Activated CD4-positive, alpha-beta memory T cell treated with anti-CD3 and anti-CD28 coated beads, Interleukin-2, amount 10 ng/mL, durations not matched to agents 7 days and 5 days (primary cell): ENCODE measurements around the gene SLC13A3. TPM values are rescaled to one million over a fixed set of nuclear protein-coding genes. Genes with fewer than 3 reads are reported as not detected.

Experiments
- CTCF ChIA-PET: fragments of 350-600 bp; sonication (Branson Sonifier 250); formaldehyde crosslinking; loops from one replicate; lab custom pipeline; 2021; ENCODE audit warnings: antibody characterized with exemption, inconsistent platforms; lab: Charles Lee
- POLR2A ChIA-PET: fragments of 350-600 bp; sonication (Branson Sonifier 250); formaldehyde crosslinking; loops from one replicate; lab custom pipeline; 2021; ENCODE audit warnings: antibody characterized with exemption; lab: Charles Lee
- DNase-seq: peaks from one replicate; pipeline ENCODE4 v3.0.0-alpha.2; 2020
- H3K27ac Mint-ChIP-seq: one replicate; pipeline ENCODE4 v1.8.0; 2021; ENCODE audit warnings: mild to moderate bottlenecking, mixed read lengths
- H3K27me3 Mint-ChIP-seq: one replicate; pipeline ENCODE4 v1.8.0; 2021; ENCODE audit warnings: mixed read lengths
- H3K36me3 Mint-ChIP-seq: one replicate; pipeline ENCODE4 v1.8.0; 2021; ENCODE audit warnings: low read depth, mixed read lengths
- H3K4me1 Mint-ChIP-seq: one replicate; pipeline ENCODE4 v1.8.0; 2021; ENCODE audit warnings: mixed read lengths
- H3K4me3 Mint-ChIP-seq: one replicate; pipeline ENCODE4 v1.8.0; 2021; ENCODE audit warnings: mild to moderate bottlenecking, mixed read lengths
- H3K9me3 Mint-ChIP-seq: one replicate; pipeline ENCODE4 v1.8.0; 2021; ENCODE audit warnings: mixed read lengths
- total RNA-seq, 2 experiments: library from RNA; stranded (reverse); gene quantifications; one replicate each; pipeline ENCODE4 v1.2.3, GENCODE V29; 2021

SLC13A3 gene
- total RNA-seq, 2 experiments from 2014 or later = not detected

DNA sequence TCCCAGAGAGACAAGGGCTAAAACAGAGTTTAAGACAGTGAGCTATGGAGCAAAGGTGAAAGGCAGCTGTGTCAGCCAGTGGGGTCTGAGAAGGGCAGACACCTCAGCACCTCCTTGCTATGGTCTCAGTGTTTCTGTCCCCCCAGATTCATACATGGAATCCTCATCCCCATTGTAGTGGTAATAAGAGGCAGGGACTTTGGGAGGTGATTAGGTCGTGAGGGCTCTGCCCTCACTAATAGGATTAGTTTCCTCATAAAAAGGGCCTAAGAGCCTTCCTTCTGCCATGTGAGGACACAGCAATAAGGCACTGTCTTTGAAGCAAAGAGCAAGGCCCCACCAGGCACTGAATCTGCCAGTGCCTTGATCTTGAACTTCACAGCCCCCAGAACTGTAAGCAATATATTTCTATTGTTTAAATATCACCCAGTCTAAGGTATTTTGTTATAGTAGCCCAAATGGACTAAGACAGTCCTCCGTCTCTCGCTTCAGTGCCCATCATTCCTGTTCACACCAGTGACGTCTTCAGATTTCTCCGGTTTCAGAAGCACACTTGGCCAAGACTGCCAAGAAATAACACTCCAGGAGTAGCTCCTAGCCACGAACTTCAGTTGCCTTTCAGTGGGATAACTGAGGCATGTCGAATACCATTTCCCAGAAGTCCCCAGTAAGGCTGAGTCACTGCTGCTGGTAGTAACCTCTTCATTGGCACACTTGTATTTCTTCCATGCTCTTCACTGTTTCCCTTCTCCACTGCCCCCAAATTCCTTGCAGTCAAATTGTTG is 32.8 kb downstream of the SLC13A3 start:
- ChIA-PET POLR2A (no interaction called here), CTCF (no interaction called here)
- DNase-seq = no peak
- H3K36me3 Mint-ChIP-seq = no peaks in the 10 kb centered on the region
- no peaks in the 10 kb centered on the region for H3K4me1 Mint-ChIP-seq
- H3K27ac Mint-ChIP-seq = no peak overlapping the region
- H3K9me3 Mint-ChIP-seq = no peaks in the 10 kb centered on the region
- H3K4me3 Mint-ChIP-seq = no peak overlapping the region
- H3K27me3 Mint-ChIP-seq = peaks cover 56% of the 10 kb centered on the region

DNA sequence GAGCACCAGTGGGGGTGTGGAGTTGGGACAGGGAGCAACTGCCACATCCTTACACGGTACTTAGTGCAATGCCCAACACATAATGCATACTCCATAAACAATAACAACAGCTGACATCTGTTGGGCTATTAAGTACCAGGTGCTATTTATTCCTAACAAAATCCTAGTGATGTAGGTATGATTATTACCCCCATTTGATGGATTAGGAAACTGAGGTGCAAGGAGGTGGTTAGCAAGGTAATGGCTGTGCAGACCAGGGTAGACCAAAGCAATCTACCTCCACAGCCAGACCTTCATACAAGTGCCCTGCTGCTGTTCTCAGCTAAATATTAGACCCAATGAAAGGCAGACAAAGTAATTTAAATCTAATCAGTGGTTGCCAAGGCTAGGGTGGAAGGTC is 36.8 kb downstream of the SLC13A3 start:
- no peaks in the 10 kb centered on the region for H3K4me1 Mint-ChIP-seq
- CTCF ChIA-PET = no interaction called here

DNA sequence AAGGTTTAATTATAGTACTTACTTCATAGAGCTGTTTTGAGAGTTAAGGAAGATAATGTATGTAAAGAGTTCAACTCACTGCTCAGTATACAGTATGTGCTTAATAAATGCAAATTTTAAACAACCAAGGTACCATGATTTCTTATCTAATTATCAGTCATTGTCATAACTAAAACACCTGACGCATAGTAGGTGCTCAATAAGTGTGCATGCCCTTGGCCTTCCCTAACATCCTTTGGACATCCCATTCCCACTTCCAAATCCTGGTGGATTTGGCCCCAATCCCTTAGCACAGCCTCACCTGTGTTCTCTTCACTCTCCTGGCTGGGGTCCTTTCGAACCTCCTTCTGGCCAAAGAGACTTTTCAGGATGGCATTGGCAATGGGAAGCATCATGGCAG is 41.1 kb downstream of the SLC13A3 start:
- DNase-seq = no peak
- H3K4me1 Mint-ChIP-seq = no peaks in the 10 kb centered on the region
- ChIA-PET CTCF (no interaction called here), POLR2A (no interaction called here)
- H3K4me3 Mint-ChIP-seq = no peak overlapping the region
- no peaks in the 10 kb centered on the region for H3K9me3 Mint-ChIP-seq
- H3K27ac Mint-ChIP-seq = no peak overlapping the region
- no peaks in the 10 kb centered on the region for H3K36me3 Mint-ChIP-seq
- H3K27me3 Mint-ChIP-seq = peaks cover 25% of the 10 kb centered on the region

More for the DNA sequence above, 36.8 kb downstream of the SLC13A3 start:
- H3K9me3 Mint-ChIP-seq = no peaks in the 10 kb centered on the region
- POLR2A ChIA-PET = no interaction called here
- no peak overlapping the region for H3K27ac Mint-ChIP-seq
- no peaks in the 10 kb centered on the region for H3K36me3 Mint-ChIP-seq
- H3K27me3 Mint-ChIP-seq = peaks cover 37% of the 10 kb centered on the region
- H3K4me3 Mint-ChIP-seq = no peak overlapping the region
- DNase-seq = no peak

DNA sequence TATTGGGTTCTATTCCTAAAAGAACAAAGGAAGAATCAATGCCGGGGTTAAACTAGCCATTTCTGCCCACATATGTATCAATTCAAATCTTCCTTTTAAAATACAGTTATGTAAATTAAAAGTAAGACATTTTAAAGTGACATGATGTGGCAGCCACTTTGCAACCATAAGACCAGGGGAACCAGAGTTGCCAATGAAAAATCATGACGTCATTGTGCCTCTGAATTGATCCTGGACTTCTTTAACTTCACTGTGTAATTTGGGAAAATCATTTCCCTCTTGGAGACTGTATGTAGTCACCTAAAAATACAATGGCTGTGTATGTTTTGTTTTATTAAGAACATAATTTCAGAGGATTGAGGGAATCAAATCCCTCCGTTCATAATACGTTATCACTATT is 42.2 kb downstream of the SLC13A3 start:
- Mint-ChIP-seq H3K4me3 (no peak overlapping the region), H3K36me3 (no peaks in the 10 kb centered on the region), H3K4me1 (no peaks in the 10 kb centered on the region), H3K9me3 (no peaks in the 10 kb centered on the region), H3K27me3 (peaks cover 19% of the 10 kb centered on the region), H3K27ac (no peak overlapping the region)
- no peak for DNase-seq
- ChIA-PET CTCF (no interaction called here), POLR2A (no interaction called here)

DNA sequence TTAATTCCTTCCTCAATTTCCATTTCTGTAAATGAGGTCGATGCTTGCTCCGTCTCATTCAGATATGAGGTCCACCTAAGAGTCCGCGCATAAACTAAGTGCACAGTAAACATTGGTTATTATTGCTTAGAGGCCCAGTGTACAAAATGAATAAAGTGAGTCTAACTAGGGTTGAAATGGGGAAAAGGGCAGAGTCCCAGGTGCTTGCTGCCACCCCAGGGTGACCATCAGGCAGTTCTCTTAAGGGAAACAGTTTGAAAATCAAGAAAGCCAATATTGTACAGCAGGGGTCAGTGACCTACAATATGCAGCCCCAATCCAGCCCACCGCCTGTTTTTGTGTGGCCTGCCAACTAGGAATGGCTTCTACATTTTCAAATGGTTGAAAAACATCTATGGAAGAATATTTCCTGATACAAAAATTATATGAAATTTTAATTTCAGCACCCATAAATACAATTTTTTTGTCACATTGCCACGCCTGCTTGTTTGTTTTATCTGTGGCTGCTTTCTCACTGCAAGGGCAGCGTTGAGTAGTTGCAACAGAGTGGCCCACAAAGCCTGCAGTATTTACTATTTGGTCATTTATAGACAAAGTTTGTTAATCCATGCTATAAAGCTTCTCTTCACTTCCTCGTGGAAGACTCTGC is 43.3 kb downstream of the SLC13A3 start:
- Mint-ChIP-seq H3K36me3 (no peaks in the 10 kb centered on the region), H3K4me1 (no peaks in the 10 kb centered on the region), H3K27ac (no peak overlapping the region), H3K4me3 (no peak overlapping the region), H3K9me3 (no peaks in the 10 kb centered on the region), H3K27me3 (peaks cover 16% of the 10 kb centered on the region)
- ChIA-PET CTCF (no interaction called here), POLR2A (no interaction called here)
- DNase-seq = no peak

DNA sequence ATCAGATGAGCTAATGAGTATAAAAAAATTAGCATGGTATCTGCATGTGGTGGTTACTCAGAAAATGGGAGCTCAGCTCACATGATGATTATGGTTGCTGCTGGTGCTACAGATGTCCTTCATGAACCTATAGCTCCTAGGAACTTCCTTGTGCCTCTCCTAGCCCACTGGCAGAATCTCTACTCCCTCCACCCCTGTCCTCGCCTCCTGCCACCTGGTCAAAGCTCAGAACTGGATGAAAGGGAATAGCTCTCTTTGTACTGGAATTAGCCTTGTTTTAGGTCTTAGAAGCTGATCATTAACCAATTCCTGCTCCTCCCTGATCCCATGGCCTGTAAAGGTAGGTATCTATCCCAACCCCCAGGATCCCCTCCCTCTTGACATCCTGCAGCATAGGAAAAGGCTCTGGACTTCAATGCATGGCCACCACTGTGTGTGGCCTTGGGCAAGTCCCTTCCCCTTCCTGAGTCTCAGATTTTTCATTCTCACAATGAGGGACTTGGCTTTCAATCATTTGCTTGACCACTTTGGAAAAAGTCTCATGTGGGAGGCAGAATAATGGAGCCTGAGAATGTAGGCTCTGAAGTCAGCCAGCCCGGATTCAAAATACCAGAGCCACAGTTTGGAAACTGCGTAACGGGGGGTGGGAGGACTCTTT is 43.9 kb downstream of the SLC13A3 start:
- H3K36me3 Mint-ChIP-seq = no peaks in the 10 kb centered on the region
- no peak for DNase-seq
- no peak overlapping the region for H3K27ac Mint-ChIP-seq
- H3K4me3 Mint-ChIP-seq = no peak overlapping the region
- CTCF ChIA-PET = no interaction called here
- no peaks in the 10 kb centered on the region for H3K9me3 Mint-ChIP-seq
- POLR2A ChIA-PET = no interaction called here
- H3K27me3 Mint-ChIP-seq = peaks cover 16% of the 10 kb centered on the region
- H3K4me1 Mint-ChIP-seq = no peaks in the 10 kb centered on the region

DNA sequence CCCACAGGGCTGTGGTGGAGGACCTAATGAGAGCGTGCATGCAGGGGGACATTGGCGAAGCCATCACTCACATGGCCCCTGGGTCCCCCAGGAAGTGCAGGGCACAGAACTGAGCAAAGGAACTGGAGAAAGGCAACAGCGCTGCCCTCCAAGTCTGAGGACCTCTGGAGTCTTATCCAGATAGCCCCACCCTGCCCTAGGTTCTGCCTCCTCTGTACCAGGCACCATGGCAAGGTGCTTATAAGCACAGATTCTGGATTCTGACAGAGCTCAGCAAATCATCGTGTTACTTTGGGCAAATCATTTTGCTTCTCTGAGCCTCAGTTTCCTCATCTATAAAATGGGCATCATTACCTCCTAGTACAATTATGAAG is 44.5 kb downstream of the SLC13A3 start:
- Mint-ChIP-seq H3K36me3 (no peaks in the 10 kb centered on the region), H3K4me3 (no peak overlapping the region), H3K27me3 (peaks cover 16% of the 10 kb centered on the region), H3K27ac (no peak overlapping the region), H3K9me3 (no peaks in the 10 kb centered on the region), H3K4me1 (peaks cover 3% of the 10 kb centered on the region)
- POLR2A ChIA-PET = no interaction called here
- CTCF ChIA-PET = no interaction called here
- no peak for DNase-seq

DNA sequence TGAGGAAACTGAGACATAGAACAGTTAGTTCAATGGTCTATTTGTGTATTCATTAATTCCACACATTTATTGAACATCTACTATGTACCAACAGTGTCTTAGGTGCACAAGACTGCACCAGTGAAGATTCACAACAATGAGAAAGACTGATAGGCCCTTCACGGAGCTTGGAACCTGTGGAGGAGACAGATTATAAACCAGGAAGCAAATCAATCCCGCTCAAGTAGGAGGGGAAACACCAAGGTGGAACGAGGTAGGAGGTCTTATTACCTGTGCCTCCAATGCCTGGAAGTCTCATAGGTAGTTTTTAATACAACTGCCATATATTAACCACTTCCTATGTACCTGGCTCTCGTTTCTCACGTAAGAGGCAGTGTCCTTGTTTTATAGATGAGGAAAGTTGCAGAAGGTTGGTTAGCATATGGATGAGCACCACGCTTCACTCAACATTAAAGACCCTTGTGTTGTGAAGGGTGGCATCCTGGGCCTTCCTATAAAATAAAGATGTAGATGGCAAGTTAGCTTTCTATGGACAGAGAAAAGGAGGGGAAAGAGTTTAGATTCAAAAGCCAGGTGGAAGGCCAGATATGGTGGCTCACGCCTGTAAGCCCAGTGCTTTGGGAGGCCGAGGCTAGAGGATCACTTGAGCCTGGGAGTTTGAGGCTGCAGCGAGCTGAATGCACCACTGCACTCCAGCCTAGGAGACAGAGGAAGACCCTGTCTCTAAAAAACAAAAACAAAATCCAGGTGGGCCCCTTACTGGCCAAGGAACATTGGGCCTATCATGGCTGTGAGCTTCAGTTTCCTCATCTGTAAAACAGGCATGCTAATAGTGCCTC is 45.1 kb downstream of the SLC13A3 start:
- H3K9me3 Mint-ChIP-seq = no peaks in the 10 kb centered on the region
- no peak overlapping the region for H3K27ac Mint-ChIP-seq
- peaks cover 11% of the 10 kb centered on the region for H3K27me3 Mint-ChIP-seq
- H3K36me3 Mint-ChIP-seq = no peaks in the 10 kb centered on the region
- DNase-seq = no peak
- ChIA-PET CTCF (no interaction called here), POLR2A (no interaction called here)
- H3K4me1 Mint-ChIP-seq = peaks cover 9% of the 10 kb centered on the region
- H3K4me3 Mint-ChIP-seq = no peak overlapping the region

DNA sequence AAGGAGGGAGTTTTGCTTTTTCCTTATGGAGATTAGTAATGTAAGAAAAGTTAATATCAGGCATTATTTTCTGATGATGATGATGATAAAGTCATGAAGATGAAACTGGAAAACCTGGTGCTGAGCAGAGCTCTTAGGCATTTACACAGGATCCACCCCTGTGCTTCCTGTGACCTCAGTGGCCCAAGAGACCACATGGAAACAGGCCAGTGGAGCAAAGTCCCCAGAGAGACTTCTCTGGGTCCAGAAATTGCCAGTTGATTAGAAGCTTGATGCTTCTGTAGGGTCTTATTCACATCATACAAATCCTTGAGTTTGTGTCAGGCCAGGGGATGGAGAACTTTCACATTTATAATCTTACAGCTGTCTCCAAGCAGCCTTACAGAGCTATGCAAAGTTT is 46.1 kb downstream of the SLC13A3 start:
- ChIA-PET POLR2A (no interaction called here), CTCF (no interaction called here)
- no peak overlapping the region for H3K27ac Mint-ChIP-seq
- no peak overlapping the region for H3K4me3 Mint-ChIP-seq
- H3K36me3 Mint-ChIP-seq = no peaks in the 10 kb centered on the region
- H3K4me1 Mint-ChIP-seq = peaks cover 14% of the 10 kb centered on the region
- H3K27me3 Mint-ChIP-seq = peaks cover 11% of the 10 kb centered on the region
- DNase-seq = no peak
- H3K9me3 Mint-ChIP-seq = no peaks in the 10 kb centered on the region

DNA sequence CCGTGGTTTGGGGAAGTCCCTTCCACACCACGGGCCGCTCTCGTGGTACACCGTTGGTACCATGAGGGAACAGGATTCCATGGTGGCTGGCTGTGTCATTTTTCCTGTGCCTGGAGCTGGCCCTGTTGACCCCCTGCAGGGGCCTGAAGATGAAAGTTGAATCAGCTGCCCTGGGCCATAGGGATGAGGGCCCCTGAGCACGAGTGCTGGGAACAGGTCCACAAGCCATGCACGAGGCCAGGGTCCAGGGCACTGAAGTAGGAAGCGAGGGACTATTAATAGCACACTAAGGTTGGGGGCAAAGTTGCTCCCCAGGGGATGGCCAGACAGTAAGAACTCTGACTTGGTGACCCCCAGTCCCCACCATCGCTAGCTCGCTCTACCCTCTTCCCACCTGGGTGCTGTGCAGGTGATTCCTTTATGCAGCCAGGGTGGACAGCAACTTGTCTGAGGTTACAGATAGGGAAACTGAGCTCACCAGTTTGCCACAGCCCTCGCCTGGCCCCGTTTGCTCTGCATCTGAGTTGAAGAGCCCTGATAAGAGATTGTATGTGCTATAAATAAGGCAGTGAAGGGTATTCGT is 46.6 kb downstream of the SLC13A3 start:
- H3K4me1 Mint-ChIP-seq = peaks cover 14% of the 10 kb centered on the region
- H3K9me3 Mint-ChIP-seq = no peaks in the 10 kb centered on the region
- no peak for DNase-seq
- H3K27me3 Mint-ChIP-seq = peaks cover 13% of the 10 kb centered on the region
- H3K4me3 Mint-ChIP-seq = no peak overlapping the region
- ChIA-PET CTCF (no interaction called here), POLR2A (no interaction called here)
- H3K27ac Mint-ChIP-seq = no peak overlapping the region
- no peaks in the 10 kb centered on the region for H3K36me3 Mint-ChIP-seq

DNA sequence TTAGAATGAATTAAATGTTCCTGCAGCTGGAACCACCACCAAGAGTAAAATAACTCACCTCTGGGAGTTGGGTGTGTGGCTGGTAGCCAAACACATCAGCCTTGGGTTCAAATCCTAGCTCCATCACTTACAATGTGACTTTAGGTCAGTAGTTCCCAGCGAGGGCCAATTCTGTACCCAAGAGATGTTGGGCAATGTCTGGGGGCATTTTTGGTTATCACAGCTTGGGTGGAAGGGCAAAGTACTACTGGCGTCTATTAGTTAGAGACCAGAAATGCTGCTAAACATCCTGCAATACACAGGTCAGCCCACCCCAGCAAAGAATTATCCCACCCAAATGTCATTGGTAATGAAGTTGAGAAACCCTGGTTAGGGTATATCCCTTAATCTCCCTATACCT is 48.8 kb downstream of the SLC13A3 start:
- H3K4me1 Mint-ChIP-seq = peaks cover 14% of the 10 kb centered on the region
- no peaks in the 10 kb centered on the region for H3K36me3 Mint-ChIP-seq
- H3K4me3 Mint-ChIP-seq = no peak overlapping the region
- no peak for DNase-seq
- CTCF ChIA-PET = no interaction called here
- no peaks in the 10 kb centered on the region for H3K9me3 Mint-ChIP-seq
- POLR2A ChIA-PET = interaction anchor here (1.1 kb wide), 1 partner anchor 87 kb away, joined by 5 read pairs; the partner anchor contains the start of gene TP53RK
- H3K27me3 Mint-ChIP-seq = peaks cover 15% of the 10 kb centered on the region
- no peak overlapping the region for H3K27ac Mint-ChIP-seq

DNA sequence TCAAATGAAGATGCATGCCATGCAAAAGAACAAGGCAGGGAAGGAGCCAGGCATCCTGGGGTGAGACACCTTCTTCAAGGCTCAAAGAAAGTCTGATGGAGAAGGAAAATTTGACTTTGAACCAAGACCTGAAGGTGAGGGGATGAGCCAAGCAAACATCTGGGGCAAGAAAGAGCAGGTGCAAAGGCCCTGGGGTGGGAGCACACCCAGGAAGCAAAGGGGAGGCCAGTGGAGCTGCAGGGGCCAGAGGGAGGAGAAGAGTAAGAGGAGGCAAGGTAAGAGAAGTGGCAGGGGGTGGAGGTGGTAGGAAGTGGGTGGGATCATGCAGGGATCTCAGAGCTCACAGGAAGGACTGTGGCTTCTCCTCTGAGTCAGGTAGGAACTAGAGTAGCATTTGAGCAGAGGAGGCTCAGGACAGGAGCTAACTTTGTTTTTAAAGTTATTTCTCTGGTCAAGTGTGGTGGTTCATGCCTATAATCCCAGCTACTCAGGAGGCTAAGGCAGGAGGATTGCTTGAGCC is 49.6 kb downstream of the SLC13A3 start:
- no peak overlapping the region for H3K4me3 Mint-ChIP-seq
- no peaks in the 10 kb centered on the region for H3K36me3 Mint-ChIP-seq

More for the DNA sequence above, 49.6 kb downstream of the SLC13A3 start:
- no peaks in the 10 kb centered on the region for H3K9me3 Mint-ChIP-seq
- ChIA-PET CTCF (interaction anchor here (0.7 kb wide), 1 partner anchor 11 kb away, joined by 3 read pairs; no protein-coding TSS in a partner anchor), POLR2A (interaction anchor here (1.1 kb wide), 1 partner anchor 87 kb away, joined by 5 read pairs; the partner anchor contains the start of gene TP53RK)
- peaks cover 15% of the 10 kb centered on the region for H3K27me3 Mint-ChIP-seq
- no peak for DNase-seq
- no peak overlapping the region for H3K27ac Mint-ChIP-seq
- H3K4me1 Mint-ChIP-seq = peaks cover 14% of the 10 kb centered on the region
